Measurements from ENCODE around the gene RFTN1. TPM values are rescaled to one million over a fixed set of nuclear protein-coding genes. Genes with fewer than 3 reads are reported as not detected.
"Not testable (repeated sequence)": the region's sequence is repeated elsewhere in the genome, so short reads cannot be mapped to it uniquely, and the experiment has no call there.

RFTN1 gene
- total and polyA plus RNA-seq, 2 donors (not counting 1 experiment from before 2014, with no cell fraction given) = 32.4 to 156 TPM

- Mint-ChIP-seq H3K4me1 (peaks cover 22% of the 10 kb centered on the region), H3K27ac (peak overlapping the region; percentile 88), H3K9me3 (ENCODE audit: insufficient read depth) (no peaks in the 10 kb centered on the region), H3K27me3 (no peaks in the 10 kb centered on the region), H3K4me3 (peak overlapping the region; percentile 42)
- TF ChIP-seq EZH2 (IDR thresholded peaks at IDR 0.05; ENCODE audit: borderline replicate concordance, insufficient read depth, low read depth, low read length, poor library complexity, severe bottlenecking) (no peak), CTCF (IDR thresholded peaks at IDR 0.05) (no peak)
- ATAC-seq (ENCODE audit: low read depth) = peak; percentile 68
- ChIA-PET CTCF (interaction anchor here (0.8 to 5.4 kb wide), 5 partner anchors 11 to 238 kb away, joined by 3 to 26 read pairs (median 5); no protein-coding TSS in a partner anchor), POLR2A (no interaction called here)
- Histone ChIP-seq H3K27me3 (replicated peaks in 1 of 4; ENCODE audit: control extremely low read depth in 1 of 4, control insufficient read depth in 3 of 4, insufficient read depth in 4 of 4, low read length in 3 of 4) (no peaks in the 10 kb centered on the region), H3K9me3 (ENCODE audit: control extremely low read depth in 1 of 3, control insufficient read depth in 2 of 3, insufficient read depth in 1 of 3, low read length in 2 of 3) (no peaks in the 10 kb centered on the region), H2AFZ (ENCODE audit: insufficient read depth, low read depth, low read length, poor library complexity, severe bottlenecking) (peak overlapping the region; percentile 41), H3K27ac (ENCODE audit: low read length in 2 of 2) (peak overlapping the region; percentile 51 to 68), H3K4me2 (replicated peaks; ENCODE audit: low read depth, low read length, poor library complexity, severe bottlenecking) (peak overlapping the region; percentile 51), H3K9ac (ENCODE audit: low read length) (no peak overlapping the region), H3K4me1 (ENCODE audit: control insufficient read depth in 2 of 2, insufficient read depth in 2 of 2, low read length in 2 of 2) (peaks cover 14 to 18% of the 10 kb centered on the region in 2 donors), H3K36me3 (replicated peaks in 1 of 2; ENCODE audit: control extremely low read depth in 1 of 2, control insufficient read depth in 1 of 2, extremely low read depth in 1 of 2, insufficient read depth in 2 of 2, low read length in 1 of 2) (peaks cover 6 to 32% of the 10 kb centered on the region in 2 experiments), H3K79me2 (ENCODE audit: control insufficient read depth, insufficient read depth, low read length) (peaks cover 4% of the 10 kb centered on the region), H4K20me1 (ENCODE audit: control insufficient read depth, insufficient read depth, low read length, poor library complexity, severe bottlenecking) (no peaks in the 10 kb centered on the region), H3K4me3 (ENCODE audit: control extremely low read depth in 1 of 5, extremely low read depth in 1 of 5, insufficient read depth in 1 of 5, low read depth in 2 of 5, low read length in 4 of 5) (no peak overlapping the region)
- intact Hi-C loops (cut with micrococcal nuclease) = loop anchor here (5.0 kb wide), 1 partner anchor 60 kb away; no protein-coding TSS in a partner anchor
- DNase-seq = peak; percentile 61
- 15% methylated on average over 6 of the region's 6 CpGs for WGBS (ENCODE audit: insufficient coverage)
Observed at GRCh38 chr3:16311960-16312451, 201.5 kb downstream of the RFTN1 start.

- WGBS (ENCODE audit: insufficient coverage) = 100% methylated on average over 2 of the region's 7 CpGs
- POLR2A ChIA-PET; H3K27me3 Mint-ChIP-seq; H2AFZ ChIP-seq (ENCODE audit: insufficient read depth, low read depth, low read length, poor library complexity, severe bottlenecking); H3K4me2 ChIP-seq (replicated peaks; ENCODE audit: low read depth, low read length, poor library complexity, severe bottlenecking); H3K4me3 ChIP-seq (ENCODE audit: control extremely low read depth in 1 of 5, extremely low read depth in 1 of 5, insufficient read depth in 1 of 5, low read depth in 2 of 5, low read length in 4 of 5); H3K9me3 Mint-ChIP-seq (ENCODE audit: insufficient read depth); H3K27me3 ChIP-seq (replicated peaks in 1 of 4; ENCODE audit: control extremely low read depth in 1 of 4, control insufficient read depth in 3 of 4, insufficient read depth in 4 of 4, low read length in 3 of 4); H3K79me2 ChIP-seq (ENCODE audit: control insufficient read depth, insufficient read depth, low read length); ATAC-seq (ENCODE audit: low read depth); H3K9me3 ChIP-seq (ENCODE audit: control extremely low read depth in 1 of 3, control insufficient read depth in 2 of 3, insufficient read depth in 1 of 3, low read length in 2 of 3); H3K27ac ChIP-seq (ENCODE audit: low read length in 2 of 2); DNase-seq; H3K27ac Mint-ChIP-seq; H4K20me1 ChIP-seq (ENCODE audit: control insufficient read depth, insufficient read depth, low read length, poor library complexity, severe bottlenecking); H3K4me3 Mint-ChIP-seq; H3K9ac ChIP-seq (ENCODE audit: low read length): not testable (repeated sequence)
- H3K36me3 ChIP-seq (replicated peaks in 1 of 2; ENCODE audit: control extremely low read depth in 1 of 2, control insufficient read depth in 1 of 2, extremely low read depth in 1 of 2, insufficient read depth in 2 of 2, low read length in 1 of 2) = peaks cover 4 to 17% of the 10 kb centered on the region in 2 experiments
- H3K4me1 ChIP-seq (ENCODE audit: control insufficient read depth in 2 of 2, insufficient read depth in 2 of 2, low read length in 2 of 2) = peaks cover 14 to 18% of the 10 kb centered on the region in 2 donors
- peaks cover 22% of the 10 kb centered on the region for H3K4me1 Mint-ChIP-seq
- intact Hi-C loops (cut with micrococcal nuclease) = loop anchor here (5.0 kb wide), 1 partner anchor 62 kb away; no protein-coding TSS in a partner anchor
- CTCF ChIA-PET = interaction anchor here (0.7 to 5.4 kb wide), 2 partner anchors 21 to 707 kb away, joined by 3 to 26 read pairs; no protein-coding TSS in a partner anchor
Observed at GRCh38 chr3:16310486-16310885, 203.0 kb downstream of the RFTN1 start.
